IMR-90 (cell line): ENCODE measurements around the gene MEIS2.

Experiments used
- CTCF ChIP-seq: conservative IDR thresholded peaks from 2 replicates; pipeline ENCODE4 v1.5.1; 2012; ENCODE audit warnings: mild to moderate bottlenecking, low read depth, low read length, improper control_type of control experiment
- POLR2A ChIP-seq: IDR thresholded peaks from 2 replicates; pipeline ENCODE4 v1.6.1; 2012; ENCODE audit warnings: mild to moderate bottlenecking, low read depth, low read length

- TF ChIP-seq POLR2A, result no peak
- TF ChIP-seq CTCF, result no peak
Observed at GRCh38 chr15:37071134-37071533, 29.2 kb downstream of the MEIS2 start.
